HG03095 (cell line): ENCODE data around the gene CFAP90.

Source experiments
- ATAC-seq: cut with Tn5 transposase; IDR thresholded peaks from one replicate; pipeline ENCODE4 v1.9.1; 2021; ENCODE audit warnings: moderate library complexity; ENCODE audit not compliant: unreplicated experiment

CFAP90 gene

DNA sequence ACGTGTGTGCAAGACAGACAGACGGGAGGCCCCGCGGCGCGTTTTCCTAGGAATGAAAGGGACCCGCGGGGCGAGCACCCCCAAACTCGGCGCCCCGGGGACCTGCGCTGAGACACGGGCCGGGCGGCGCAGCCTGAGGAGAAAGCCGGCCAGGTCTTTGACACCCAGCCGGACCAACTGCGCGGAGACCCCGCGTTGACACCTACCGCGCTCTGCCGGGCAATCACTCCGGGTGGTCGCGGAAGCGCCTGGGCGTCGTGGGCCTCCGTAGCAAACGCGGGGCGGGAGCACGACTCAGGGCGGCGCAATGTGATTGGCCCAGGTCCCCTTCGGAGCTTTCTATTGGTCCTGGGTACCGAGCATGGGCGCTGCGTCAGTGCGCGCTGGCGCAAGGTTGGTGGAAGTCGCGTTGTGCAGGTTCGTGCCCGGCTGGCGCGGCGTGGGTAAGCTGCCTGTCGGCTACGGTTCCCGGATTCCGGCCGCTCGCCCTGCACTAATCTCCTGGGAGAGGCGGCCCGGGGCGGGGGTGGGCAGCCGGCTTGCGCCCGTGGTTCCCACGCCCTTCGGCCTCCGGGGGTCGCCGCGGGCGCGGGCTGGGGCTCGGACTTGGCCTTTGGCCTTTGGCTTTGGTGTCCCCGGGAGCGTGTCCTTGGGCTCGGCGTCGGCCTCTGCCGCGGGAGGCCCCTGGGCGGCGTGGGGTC is 18.0 kb upstream of the CFAP90 start, which contains the start of the genes FASTKD3 and MTRR:
Gene FASTKD3 (minus strand): TSS at position 259 of the 701 bp plus-strand sequence. CDS start 948 bp downstream, outside the sequence.
Gene MTRR (plus strand): TSS at position 376 of the 701 bp plus-strand sequence. CDS start 1,647 bp downstream, outside the sequence.
- peak; percentile 97 for ATAC-seq

DNA sequence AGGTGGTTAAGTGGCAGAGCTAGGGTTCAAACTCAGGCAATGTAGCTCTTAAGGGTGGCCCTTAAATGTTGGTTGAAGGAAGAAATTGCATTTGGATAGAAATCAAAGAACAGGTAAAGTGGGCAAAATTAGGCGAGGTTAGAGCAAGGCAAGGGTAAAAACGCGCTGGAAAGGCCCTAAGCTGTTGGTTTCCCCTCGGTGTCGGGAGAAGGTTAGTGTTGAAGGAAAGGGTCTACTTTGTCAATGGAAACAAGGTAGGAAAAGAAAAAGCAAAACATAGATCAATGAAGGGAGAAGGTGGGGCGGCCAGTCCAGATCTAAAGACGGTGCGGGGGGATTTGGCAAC is 17.5 kb upstream of the CFAP90 start:
- ATAC-seq = no peak

DNA sequence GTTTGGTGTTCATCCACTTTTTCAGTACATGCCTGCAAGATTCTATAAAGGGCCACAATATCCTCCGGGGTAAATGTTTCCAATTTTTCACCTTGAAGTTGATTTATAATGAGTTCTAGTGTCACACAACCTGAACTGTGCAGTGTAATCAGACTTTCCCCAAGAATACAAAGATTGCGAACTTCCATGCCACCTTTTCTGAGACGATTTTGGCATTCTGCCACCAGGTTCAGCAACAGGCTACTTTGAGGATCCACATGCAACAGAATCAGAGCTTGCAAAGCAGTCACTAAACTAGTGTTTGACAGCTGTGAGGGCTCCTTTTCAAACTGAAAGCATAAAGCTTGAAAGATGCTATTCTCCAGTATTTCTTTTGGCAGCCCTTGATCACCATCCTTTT is 16.3 kb upstream of the CFAP90 start:
- ATAC-seq = no peak

GRCh38 chr5:7866196-7866595 is 15.3 kb upstream of the CFAP90 start:
- no peak for ATAC-seq

DNA sequence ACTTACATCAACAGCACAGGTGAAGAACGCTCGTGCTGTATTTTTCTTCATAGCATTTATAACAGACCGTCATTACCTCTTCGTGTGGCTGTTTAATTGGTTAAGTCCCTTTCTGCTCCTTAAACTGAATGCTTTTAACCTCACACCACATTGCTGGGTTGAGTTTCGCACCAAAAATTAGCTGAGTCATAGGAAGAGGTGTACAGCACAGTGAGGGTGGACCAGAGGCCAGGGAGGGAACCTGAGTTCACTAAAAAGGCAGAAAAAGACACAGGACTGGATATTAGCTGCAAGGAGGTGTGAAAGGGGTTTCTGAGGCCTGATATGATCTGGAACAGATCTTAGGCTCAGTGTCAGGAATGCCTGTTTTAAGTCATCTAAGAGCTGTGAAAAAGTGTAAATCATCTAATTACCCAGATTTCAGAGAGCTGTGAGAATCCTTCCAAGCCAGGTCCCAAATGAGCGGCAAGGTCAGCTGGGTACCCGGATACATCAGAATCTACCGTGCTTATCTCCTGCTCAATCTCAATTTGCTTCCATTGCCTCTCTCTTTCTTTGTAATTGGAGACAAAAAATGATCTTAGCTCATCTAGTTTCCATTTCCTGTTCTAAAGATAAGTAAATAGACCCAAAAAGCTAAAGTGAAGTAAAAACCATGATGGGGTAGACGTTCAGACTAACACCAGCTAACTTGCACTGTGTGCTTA is 7.1 kb upstream of the CFAP90 start:
- ATAC-seq = no peak

GRCh38 chr5:7857361-7857760 is 6.4 kb upstream of the CFAP90 start:
- no peak for ATAC-seq

GRCh38 chr5:7856855-7857254 is 5.9 kb upstream of the CFAP90 start:
- ATAC-seq = no peak

GRCh38 chr5:7855611-7856010 is 4.7 kb upstream of the CFAP90 start:
- ATAC-seq = no peak

DNA sequence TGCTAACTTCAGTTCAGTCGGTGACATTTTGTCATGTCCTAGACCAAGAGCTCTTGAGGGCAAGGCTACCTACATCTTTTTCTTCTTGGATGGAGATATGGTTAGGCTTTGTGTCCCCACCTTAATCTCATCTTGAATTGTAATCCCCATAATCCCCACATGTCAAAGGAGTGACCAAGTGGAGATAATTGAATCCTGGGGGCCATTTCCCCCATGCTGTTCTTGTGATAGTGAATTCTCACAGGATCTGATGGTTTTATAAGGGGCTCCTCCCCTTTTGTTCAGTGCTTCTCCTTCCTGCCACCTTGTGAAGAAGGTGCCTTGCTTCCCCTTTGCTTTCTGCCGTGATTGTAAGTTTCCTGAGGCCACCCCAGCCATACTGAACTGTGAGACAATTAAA is 2.1 kb upstream of the CFAP90 start:
- ATAC-seq = no peak

- ATAC-seq = no peak
Observed at GRCh38 chr5:7852542-7852941, 1.6 kb upstream of the CFAP90 start.

DNA sequence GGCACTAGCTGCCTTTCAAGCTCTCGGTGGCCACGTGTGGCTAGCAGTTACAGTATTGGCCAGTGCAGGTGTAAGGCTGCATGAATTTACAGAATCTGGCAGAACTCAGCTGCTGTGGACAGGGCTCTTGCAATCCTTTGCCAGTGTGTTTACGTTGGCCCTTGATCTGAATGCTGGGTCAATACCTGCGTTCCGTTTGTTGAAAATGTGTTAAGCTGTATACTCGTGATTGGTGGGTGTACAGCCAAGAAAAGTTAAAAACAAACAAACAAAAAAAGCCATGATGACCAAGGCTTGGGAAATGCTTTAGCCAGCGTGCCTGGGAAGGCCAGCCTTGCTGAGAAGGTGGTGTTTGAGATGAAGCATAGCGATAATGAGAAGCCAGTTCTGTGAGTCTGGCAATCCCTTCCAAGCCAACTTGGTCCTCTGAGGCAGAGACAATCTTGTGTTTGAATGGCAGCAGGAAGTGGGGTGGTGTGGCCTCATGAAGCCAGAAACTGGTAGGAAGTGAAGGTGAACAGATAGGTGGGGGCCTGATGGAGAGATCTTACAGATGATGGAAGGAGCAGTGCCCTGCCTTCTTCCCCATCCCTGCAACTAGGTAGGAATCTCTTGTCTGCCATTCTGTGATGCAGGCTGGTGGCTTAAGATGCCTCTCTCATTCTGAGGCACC is 820 bp upstream of the CFAP90 start:
- no peak for ATAC-seq

GRCh38 chr5:7851240-7851592 is 283 bp upstream of the CFAP90 start:
- ATAC-seq = no peak

GRCh38 chr5:7849681-7850394 is 1.1 kb downstream of the CFAP90 start:
- ATAC-seq = no peak

GRCh38 chr5:7848296-7848695 is 2.6 kb downstream of the CFAP90 start:
- no peak for ATAC-seq

GRCh38 chr5:7846327-7846726 is 4.6 kb downstream of the CFAP90 start:
- no peak for ATAC-seq

DNA sequence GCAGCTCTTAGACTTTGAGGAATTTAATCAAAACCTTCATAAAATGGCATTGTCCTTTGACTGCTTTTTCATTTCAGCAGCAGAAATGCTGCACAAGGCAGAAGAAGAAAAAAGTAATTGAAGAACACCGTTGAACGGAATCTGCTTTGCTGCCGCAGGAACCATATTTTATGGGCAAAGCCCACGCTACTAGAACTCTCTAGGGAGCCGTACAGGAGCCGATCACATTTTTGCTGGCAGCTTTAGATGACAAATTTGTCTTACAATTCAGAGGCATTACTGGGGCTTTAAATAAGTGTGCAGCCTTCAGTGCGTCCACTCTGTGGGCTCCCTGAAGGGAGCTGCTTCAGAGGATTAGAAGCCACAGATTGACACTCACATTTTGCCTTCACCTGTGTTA is 5.4 kb downstream of the CFAP90 start:
- no peak for ATAC-seq

DNA sequence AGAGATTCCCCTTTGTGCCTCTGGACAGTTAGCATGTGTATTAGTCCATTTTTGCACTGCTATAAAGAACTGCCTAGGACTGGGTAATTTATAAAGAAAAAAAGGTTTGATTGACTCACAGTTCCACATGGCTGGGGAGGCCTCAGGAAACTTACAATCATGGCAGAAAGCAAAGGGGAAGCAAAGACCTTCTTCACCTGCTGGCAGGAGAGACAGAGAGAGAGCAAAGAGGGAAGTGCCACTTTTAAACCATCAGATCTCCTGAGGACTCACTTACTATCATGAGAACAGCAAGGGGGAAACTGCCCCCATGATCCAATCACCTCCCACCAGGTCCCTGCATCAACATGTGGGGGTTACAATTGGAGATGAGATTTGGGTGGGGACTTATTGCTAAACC is 6.0 kb downstream of the CFAP90 start:
- no peak for ATAC-seq

GRCh38 chr5:7842531-7842930 is 8.4 kb downstream of the CFAP90 start:
- ATAC-seq = no peak

DNA sequence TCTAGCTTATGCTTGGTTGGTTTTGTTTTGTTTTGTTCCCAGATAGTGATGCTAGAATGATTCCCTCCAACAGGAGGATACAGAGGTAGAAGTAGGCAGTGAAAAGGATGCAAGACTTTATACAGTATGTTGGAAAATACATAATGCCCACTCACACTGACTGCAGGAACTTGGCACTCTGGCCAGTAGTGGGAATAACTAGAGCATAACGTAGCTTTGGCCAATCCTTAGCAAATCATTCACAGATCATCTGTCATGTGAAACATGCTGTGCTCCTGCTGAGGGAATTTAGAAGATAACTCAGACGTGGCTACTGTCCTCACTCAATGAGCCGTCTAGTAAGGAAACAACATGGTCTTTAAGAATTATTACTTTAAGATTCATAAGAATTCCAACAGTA is 13.5 kb downstream of the CFAP90 start:
- ATAC-seq = no peak

DNA sequence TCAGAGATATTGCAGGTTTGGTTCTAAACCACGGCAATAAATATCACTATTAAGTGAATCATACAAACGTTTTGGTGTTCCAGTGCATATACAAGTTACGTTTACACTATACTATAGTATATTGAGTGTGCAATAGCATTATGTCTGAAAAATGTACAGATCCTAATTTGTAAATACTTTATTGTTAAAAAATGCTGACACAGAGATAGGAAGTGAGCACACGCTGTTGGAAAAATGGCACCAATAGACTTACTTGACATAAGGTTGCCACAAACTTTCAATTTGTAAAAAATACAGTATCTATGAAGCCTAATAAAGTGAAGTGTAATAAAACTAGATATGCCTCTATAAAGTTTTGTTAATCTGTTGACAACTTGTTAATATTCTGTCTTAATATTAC is 16.0 kb downstream of the CFAP90 start:
- ATAC-seq = no peak

GRCh38 chr5:7828269-7828668 is 22.7 kb downstream of the CFAP90 start:
- no peak for ATAC-seq
